Stimulated activated CD4-positive, alpha-beta T cell treated with anti-CD3 and anti-CD28 coated beads, Interleukin-1b, Interleukin-23, amount 100 ng/mL, for 48 hours (primary cell): ENCODE results near the gene MS4A10.
"Not testable (repeated sequence)": the region's sequence is repeated elsewhere in the genome, so short reads cannot be mapped to it uniquely, and the experiment has no call there.

Experiments used
- DNase-seq: peaks from one replicate; pipeline ENCODE4 v3.0.0-alpha.2; 2020

The MS4A10 gene

GRCh38 chr11:60785136-60785535, at the start of gene MS4A10:
Gene MS4A10, plus strand, starts transcription at chr11:60785333. Its CDS starts 5,003 bp downstream, at chr11:60790336.
- no peak for DNase-seq

GRCh38 chr11:60739114-60739513, 46.0 kb upstream of the MS4A10 start:
- no peak for DNase-seq

DNA sequence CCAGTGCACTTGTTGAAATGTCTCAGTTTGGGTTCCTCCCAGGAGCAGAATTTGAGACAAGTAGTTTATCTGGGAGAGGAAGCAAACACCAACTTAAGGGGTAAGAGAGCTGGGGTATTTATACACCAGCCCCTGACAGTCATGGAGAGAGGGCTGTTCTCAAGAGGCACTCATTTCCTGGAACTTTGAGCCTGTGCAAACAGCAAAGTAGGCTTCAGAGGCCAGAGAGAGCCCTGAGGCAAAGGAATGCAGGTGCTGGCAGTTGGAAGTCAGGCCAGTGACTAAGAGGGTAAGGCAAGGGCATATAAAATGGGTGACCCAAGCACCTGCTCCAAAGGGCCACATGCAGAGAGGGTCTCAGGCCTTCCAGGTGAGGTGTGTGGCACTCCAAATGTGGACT, 44.6 kb upstream of the MS4A10 start:
- DNase-seq: no peak

DNA sequence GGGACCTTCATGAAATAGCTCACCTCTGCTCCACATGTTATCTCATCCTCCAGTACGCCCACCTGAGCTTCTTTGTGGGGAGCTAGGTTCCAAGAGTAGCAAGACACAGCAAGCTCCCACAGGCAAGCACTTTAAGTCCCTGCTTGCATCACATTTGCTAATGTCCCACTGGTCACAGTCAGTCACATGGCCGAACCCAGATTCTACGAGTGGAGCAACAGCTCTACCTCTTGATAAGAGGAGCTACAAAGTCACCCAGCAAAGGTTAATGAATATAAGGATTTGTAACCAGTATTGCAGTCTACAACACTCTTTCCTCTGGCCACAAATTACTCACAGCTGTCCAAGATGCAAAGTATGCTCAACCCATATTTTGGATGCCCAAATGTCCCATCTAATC, 43.7 kb upstream of the MS4A10 start:
- no peak for DNase-seq

- no peak for DNase-seq
These were observed 42.1 kb upstream of the MS4A10 start for GRCh38 chr11:60743058-60743457.

- no peak for DNase-seq
These were observed 41.0 kb upstream of the MS4A10 start for GRCh38 chr11:60744114-60744513.

- no peak for DNase-seq
These were observed 37.7 kb upstream of the MS4A10 start for GRCh38 chr11:60747359-60747873.

DNA sequence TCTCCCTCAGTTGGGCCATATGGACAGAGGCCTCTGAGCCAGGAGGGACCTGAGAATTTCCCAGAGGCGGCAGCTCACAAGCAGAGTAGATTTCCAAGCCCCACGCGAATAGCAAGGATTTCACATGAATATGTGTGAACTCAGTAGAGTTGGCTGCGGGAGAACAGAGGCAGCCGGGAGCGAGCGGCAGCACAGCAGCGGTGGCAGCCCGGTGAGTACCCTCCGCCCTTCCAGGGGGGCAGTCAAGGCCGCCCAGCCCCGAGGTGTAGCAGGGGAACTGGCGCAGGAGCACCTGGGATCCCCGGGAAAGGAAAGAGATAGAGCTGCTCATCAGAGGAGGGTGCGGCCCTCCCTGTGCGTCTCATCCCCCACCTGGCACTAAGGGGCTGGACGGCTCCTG, 36.9 kb upstream of the MS4A10 start:
- no peak for DNase-seq

- no peak for DNase-seq
These were observed 36.3 kb upstream of the MS4A10 start for GRCh38 chr11:60748821-60749220.

- no peak for DNase-seq
These were observed 34.2 kb upstream of the MS4A10 start for GRCh38 chr11:60750911-60751310.

- no peak for DNase-seq
These were observed 31.8 kb upstream of the MS4A10 start for GRCh38 chr11:60753309-60753708.

- DNase-seq: no peak
These were observed 30.2 kb upstream of the MS4A10 start for GRCh38 chr11:60754887-60755286.

DNA sequence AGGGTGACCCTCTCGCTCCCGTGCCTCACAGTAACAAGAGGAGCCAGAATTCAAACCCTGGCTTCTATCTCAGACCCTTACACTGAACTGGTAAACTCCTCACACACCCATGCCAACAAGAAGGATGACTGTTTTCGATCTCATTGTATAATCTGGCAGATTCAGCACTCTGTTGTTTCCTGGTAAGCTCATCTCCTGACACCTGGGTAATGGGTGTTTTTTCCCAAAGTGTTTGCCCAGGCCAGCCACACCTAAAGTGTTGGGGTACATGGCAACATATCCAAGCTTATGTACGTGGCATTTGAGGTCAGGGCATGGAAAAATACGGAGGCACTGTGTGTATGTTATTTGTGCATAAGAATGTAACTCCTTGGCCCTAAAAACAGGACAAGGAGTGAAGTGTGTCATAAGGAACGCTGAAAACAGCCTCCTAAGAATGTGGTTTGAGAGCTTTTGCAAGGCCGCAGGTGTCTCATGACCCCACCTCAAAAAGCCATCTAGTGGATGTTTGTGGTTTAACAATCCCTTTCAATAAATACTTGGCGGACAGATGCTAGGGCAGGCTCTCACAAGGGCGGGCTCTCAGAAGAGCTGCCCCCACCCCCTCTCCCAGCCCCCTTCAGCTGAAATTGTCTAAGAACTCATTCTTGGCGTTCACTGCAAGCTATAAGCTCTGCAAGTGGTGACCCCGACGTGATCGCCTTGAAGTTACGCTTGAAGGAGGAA, 28.7 kb upstream of the MS4A10 start, which contains the start of gene MS4A15:
TSS of gene MS4A15 (plus strand) at position 561 of the 726 bp plus-strand sequence. CDS start 6,867 bp downstream, outside the sequence.
- DNase-seq: no peak

GRCh38 chr11:60757231-60757800, 27.8 kb upstream of the MS4A10 start:
- DNase-seq: no peak

DNA sequence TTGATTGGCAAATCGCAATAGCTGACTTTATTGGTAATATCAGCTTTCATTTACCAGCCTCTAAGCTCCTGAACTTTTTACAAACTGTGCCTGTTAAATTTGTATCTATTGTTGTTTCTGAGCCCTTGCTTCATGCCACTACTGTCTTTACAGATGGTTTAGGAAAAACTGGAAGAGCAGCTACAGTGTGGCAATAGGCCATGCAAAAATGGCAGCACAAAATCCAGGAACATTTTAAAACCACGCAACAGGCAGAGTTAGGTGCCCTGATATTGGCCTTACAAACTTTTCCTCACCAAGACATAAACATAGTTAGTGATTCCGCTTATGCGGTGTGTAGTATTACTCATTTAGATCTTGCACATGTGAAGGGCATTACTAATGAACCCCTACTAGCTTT, 26.5 kb upstream of the MS4A10 start:
- not testable (repeated sequence) for DNase-seq

DNA sequence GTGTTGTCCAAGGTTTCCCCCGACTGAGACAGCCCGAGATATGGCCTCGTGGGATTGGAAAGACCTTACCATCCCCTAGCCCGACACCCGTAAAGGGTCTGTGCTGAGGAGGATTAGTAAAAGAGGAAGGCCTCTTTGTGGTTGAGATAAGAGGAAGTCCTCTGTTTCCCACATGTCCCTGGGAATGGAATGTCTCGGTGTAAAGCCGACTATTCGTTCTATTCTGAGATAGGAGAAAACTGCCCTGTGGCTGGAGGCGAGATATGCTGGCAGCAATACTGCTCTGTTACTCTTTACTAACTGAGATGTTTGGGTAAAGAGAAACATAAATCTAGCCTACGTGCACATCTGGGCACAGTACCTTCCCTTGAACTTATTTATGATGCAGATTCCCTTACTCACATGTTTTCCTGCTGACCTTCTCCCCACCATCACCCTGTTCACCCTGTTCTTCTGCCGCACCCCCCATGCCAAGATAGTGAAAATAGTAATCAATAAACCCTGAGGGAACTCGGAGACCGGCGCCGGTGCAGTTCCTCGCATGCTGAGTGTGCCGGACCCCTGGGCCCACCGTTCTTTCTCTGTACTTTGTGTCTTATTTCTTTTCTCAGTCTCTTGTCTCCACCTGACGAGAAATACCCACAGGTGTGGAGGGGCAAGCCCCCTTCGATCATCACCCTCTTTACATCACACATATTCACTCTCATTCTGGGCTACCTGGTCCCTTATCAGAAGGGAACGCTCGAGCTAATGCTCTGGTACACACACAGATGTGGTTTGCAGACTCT, 25.5 kb upstream of the MS4A10 start:
- DNase-seq: not testable (repeated sequence)

GRCh38 chr11:60761436-60762190, 23.5 kb upstream of the MS4A10 start:
- DNase-seq: no peak

DNA sequence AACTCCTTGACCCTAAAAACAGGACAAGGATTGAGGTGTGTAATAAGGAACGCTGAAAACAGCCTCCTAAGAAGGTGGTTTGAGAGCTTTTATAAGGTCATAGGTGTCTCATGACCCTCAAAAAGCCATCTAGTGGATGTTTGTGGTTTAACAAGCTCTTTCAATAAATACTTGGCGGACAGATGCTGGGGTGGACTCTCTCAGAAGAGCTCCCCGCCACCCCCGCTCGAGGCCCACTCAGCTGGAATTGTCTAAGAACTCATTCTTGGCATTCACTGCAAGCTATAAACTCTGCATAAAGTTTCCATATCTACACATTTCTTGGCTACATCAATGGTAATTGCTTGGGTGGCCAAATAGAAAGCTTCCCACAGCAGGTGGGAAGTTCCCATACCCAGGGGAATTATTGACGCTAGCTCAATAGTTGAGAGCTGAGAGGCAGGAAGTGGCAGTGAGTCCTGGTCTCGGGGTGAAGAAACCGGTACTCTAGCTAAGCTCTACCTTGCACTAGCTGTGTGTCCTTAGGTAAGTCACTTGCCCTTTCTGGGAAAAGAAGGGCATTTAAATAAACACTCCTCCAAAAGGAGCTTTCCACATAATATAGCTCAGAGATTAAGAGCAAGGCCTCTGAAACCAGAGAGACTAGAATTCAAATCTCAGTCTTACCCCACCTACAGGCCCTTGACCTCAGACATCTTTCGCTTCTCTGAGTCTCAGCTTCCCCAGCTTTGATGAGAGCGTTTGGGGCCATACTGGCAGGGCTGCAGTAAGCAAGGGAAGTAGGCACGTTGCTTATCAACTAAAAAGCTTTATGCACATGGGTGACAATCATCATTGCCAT, 22.1 kb upstream of the MS4A10 start:
- DNase-seq: no peak

DNA sequence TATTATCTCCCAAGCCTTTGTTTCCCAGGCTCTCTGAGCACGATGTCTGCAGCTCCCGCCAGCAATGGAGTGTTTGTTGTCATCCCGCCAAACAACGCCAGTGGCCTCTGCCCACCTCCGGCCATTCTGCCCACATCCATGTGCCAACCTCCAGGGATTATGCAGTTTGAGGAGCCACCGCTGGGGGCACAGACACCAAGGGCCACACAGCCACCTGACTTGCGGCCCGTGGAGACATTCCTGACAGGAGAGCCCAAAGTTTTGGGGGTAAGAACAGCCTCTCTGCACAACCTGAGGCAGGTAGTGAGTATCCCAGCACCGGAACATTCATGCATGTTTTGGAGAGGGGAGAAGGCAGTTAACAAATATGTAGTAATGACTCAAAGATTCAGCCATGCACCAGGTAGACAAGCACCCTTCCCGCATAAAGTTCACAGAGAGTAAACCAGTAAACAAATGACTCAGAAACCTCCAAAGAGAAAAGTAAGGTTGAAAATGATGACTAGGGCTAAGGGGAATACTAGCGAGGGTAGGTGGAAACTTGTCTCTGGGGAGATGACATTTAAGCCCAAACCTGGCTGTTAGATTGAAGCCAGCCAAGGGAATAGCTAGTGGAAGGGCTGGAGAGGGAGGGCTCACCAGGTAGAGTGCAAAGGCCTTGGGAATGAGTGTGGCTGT, 21.3 kb upstream of the MS4A10 start:
- DNase-seq: no peak

GRCh38 chr11:60764879-60765278, 20.3 kb upstream of the MS4A10 start:
- no peak for DNase-seq

- no peak for DNase-seq
These were observed 19.8 kb upstream of the MS4A10 start for GRCh38 chr11:60765355-60765754.
